Activated T-cell treated with anti-CD3 and anti-CD28 coated beads, Interleukin-2, amount 50 U/mL, for 72 hours (primary cell): ENCODE measurements around the gene COBLL1. TPM values are rescaled to one million over a fixed set of nuclear protein-coding genes. Genes with fewer than 3 reads are reported as not detected.

Experiments
- ATAC-seq, 2 donors: fragments of 150-1000 bp; cut with Tn5 transposase; replicated peaks in 1 of 2; 2 replicates each; pipeline ENCODE4 v1.10.0; 2021; ENCODE audit warnings: moderate library complexity in 2 of 2, mild to moderate bottlenecking in 1 of 2
- DNase-seq, 2 donors: peaks; one replicate each; pipeline ENCODE4 v3.0.0; 2021 to 2022; ENCODE audit warnings: mixed read lengths in 1 of 2
- H3K27ac Mint-ChIP-seq: one replicate; pipeline ENCODE4 v1.8.0; 2022; ENCODE audit warnings: mild to moderate bottlenecking, moderate library complexity, mixed read lengths
- H3K27me3 Mint-ChIP-seq: one replicate; pipeline ENCODE4 v1.8.0; 2022; ENCODE audit warnings: low read depth, mixed read lengths
- H3K36me3 Mint-ChIP-seq, 2 donors: one replicate each; pipeline ENCODE4 v1.8.0; 2022; ENCODE audit warnings: mixed read lengths in 2 of 2, mild to moderate bottlenecking in 1 of 2; ENCODE audit not compliant: insufficient read depth in 2 of 2
- H3K4me1 Mint-ChIP-seq: one replicate; pipeline ENCODE4 v1.8.0; 2022; ENCODE audit warnings: low read depth, mixed read lengths
- H3K4me3 Mint-ChIP-seq, 2 donors: one replicate each; pipeline ENCODE4 v1.8.0; 2022; ENCODE audit warnings: mild to moderate bottlenecking in 2 of 2, mixed read lengths in 2 of 2, moderate library complexity in 2 of 2
- H3K9me3 Mint-ChIP-seq, 2 donors: one replicate each; pipeline ENCODE4 v1.8.0; 2022; ENCODE audit warnings: mixed read lengths in 2 of 2
- total RNA-seq, 2 donors: library from RNA; stranded (reverse); gene quantifications; one replicate each; pipeline ENCODE4 v1.2.3, GENCODE V29; 2022

Gene COBLL1
- total RNA-seq, 2 donors from 2014 or later, result 0.23 to 0.58 TPM

- Mint-ChIP-seq H3K27ac (no peak overlapping the region), H3K27me3 (peaks cover 5% of the 10 kb centered on the region), H3K4me1 (peaks cover 6% of the 10 kb centered on the region), H3K9me3 (peaks cover 0 to 2% of the 10 kb centered on the region in 2 donors), H3K36me3 (no peaks in the 10 kb centered on the region), H3K4me3 (no peak overlapping the region)
- ATAC-seq (no peak), DNase-seq (no peak)
Measured at GRCh38 chr2:164802095-164802707, 39.4 kb downstream of the COBLL1 start.

- Mint-ChIP-seq H3K36me3 (no peaks in the 10 kb centered on the region), H3K27me3 (peaks cover 5% of the 10 kb centered on the region), H3K4me1 (peaks cover 6% of the 10 kb centered on the region), H3K27ac (no peak overlapping the region), H3K9me3 (peaks cover 0 to 2% of the 10 kb centered on the region in 2 donors), H3K4me3 (no peak overlapping the region)
- ATAC-seq, result no peak
- no peak for DNase-seq
Measured at GRCh38 chr2:164800572-164800971, 41.1 kb downstream of the COBLL1 start.

DNA sequence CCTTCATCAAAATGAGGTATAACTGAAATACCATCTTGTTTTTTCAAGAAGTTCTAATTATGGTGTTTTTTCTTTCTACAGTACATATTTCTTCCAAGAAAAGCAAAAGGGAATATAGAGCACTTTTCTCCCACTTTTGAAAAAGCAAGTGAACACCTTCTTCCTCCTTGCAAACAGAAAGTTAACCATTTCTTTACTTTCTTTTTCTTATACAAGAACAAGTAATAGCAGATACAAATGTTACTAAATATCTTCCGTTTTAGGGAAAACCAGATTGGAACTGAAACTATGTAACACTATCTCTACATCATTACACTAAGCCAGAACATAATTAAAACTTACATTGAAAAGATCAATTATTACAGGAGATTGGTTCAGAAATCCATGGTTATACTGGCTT is 44.0 kb downstream of the COBLL1 start:
- Mint-ChIP-seq H3K36me3 (no peaks in the 10 kb centered on the region), H3K27ac (no peak overlapping the region), H3K4me3 (no peak overlapping the region), H3K9me3 (no peaks in the 10 kb centered on the region), H3K27me3 (peaks cover 16% of the 10 kb centered on the region), H3K4me1 (peaks cover 6% of the 10 kb centered on the region)
- no peak for DNase-seq
- no peak for ATAC-seq

DNA sequence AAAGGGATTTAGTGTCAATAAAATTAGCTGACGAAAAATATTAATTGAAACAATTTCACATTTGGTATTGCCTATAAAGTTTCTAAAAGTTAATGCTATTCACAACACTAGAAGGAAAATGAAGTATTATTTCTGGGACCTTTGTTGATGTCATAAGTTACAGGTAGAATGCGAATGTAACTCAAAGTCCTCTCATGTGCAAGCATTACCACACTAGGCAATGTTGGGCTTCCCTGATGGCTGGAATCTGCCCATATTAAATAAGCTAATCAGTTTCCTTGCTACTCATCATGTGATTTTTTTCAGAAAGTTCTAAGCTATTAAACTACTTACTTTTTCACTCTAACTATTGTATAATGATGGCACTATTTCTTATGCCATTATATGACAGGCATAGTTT is 44.6 kb downstream of the COBLL1 start:
- DNase-seq (no peak), ATAC-seq (no peak)
- H3K4me1 Mint-ChIP-seq, result no peaks in the 10 kb centered on the region
- H3K4me3 Mint-ChIP-seq, result no peak overlapping the region
- H3K27me3 Mint-ChIP-seq, result peaks cover 16% of the 10 kb centered on the region
- no peaks in the 10 kb centered on the region for H3K36me3 Mint-ChIP-seq
- H3K27ac Mint-ChIP-seq, result no peak overlapping the region
- no peaks in the 10 kb centered on the region for H3K9me3 Mint-ChIP-seq

DNA sequence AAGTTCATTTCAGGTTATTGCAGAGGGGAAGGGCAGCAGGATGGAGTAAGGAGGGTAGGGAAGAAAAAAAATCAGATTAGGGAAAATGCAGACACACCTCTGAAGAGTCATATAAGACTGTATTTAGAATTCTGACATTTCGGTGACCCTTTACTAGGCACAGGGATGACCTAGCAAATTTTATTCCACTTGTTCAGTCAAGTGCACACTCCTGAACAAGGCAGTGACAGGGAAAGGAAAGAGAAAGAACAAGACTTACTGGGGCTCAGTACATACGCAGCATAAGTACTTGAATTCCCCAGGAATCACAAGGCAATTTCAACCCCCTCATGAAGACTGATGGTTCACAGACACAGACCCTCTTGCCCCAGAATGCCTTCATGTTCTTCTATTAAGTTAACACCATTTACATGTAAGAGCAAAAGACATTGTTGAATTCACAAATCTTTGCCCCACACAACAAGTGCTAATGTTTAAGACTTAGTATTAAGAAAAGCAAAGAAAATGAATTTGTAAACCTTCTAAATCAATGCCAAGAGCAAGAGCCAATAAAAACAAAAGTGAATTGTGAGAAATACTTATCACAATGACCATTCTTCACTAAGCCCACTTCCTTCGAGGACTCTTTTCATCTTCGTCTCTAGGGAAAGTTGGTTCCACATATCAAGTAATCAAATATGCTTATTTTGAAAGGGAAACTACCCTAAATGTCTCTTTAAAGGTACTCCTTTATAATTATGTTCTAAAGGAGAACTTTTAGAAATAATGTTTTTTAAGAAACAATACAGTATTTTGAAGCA is 47.0 kb downstream of the COBLL1 start:
- DNase-seq, result no peak
- Mint-ChIP-seq H3K36me3 (no peaks in the 10 kb centered on the region), H3K27me3 (peaks cover 16% of the 10 kb centered on the region), H3K4me1 (no peaks in the 10 kb centered on the region), H3K9me3 (no peaks in the 10 kb centered on the region), H3K27ac (no peak overlapping the region), H3K4me3 (no peak overlapping the region)
- ATAC-seq, result no peak

- H3K27me3 Mint-ChIP-seq, result peaks cover 16% of the 10 kb centered on the region
- no peaks in the 10 kb centered on the region for H3K4me1 Mint-ChIP-seq
- no peaks in the 10 kb centered on the region for H3K36me3 Mint-ChIP-seq
- H3K27ac Mint-ChIP-seq, result no peak overlapping the region
- H3K9me3 Mint-ChIP-seq, result no peaks in the 10 kb centered on the region
- DNase-seq, result no peak
- no peak for ATAC-seq
- no peak overlapping the region for H3K4me3 Mint-ChIP-seq
Measured at GRCh38 chr2:164794016-164794415, 47.6 kb downstream of the COBLL1 start.

- H3K9me3 Mint-ChIP-seq, result no peaks in the 10 kb centered on the region
- no peaks in the 10 kb centered on the region for H3K4me1 Mint-ChIP-seq
- no peak for ATAC-seq
- H3K27ac Mint-ChIP-seq, result no peak overlapping the region
- no peaks in the 10 kb centered on the region for H3K36me3 Mint-ChIP-seq
- H3K27me3 Mint-ChIP-seq, result peaks cover 16% of the 10 kb centered on the region
- no peak for DNase-seq
- H3K4me3 Mint-ChIP-seq, result no peak overlapping the region
Measured at GRCh38 chr2:164793529-164793928, 48.1 kb downstream of the COBLL1 start.

GRCh38 chr2:164792316-164793170 is 49.1 kb downstream of the COBLL1 start:
- Mint-ChIP-seq H3K27me3 (peaks cover 11% of the 10 kb centered on the region), H3K36me3 (no peaks in the 10 kb centered on the region), H3K4me1 (no peaks in the 10 kb centered on the region), H3K9me3 (no peaks in the 10 kb centered on the region), H3K27ac (no peak overlapping the region), H3K4me3 (no peak overlapping the region)
- DNase-seq (no peak), ATAC-seq (no peak)

GRCh38 chr2:164789968-164790367 is 51.7 kb downstream of the COBLL1 start:
- H3K9me3 Mint-ChIP-seq, result no peaks in the 10 kb centered on the region
- no peak for DNase-seq
- ATAC-seq, result no peak
- no peak overlapping the region for H3K4me3 Mint-ChIP-seq
- H3K4me1 Mint-ChIP-seq, result no peaks in the 10 kb centered on the region
- no peak overlapping the region for H3K27ac Mint-ChIP-seq
- peaks cover 10% of the 10 kb centered on the region for H3K27me3 Mint-ChIP-seq
- no peaks in the 10 kb centered on the region for H3K36me3 Mint-ChIP-seq

DNA sequence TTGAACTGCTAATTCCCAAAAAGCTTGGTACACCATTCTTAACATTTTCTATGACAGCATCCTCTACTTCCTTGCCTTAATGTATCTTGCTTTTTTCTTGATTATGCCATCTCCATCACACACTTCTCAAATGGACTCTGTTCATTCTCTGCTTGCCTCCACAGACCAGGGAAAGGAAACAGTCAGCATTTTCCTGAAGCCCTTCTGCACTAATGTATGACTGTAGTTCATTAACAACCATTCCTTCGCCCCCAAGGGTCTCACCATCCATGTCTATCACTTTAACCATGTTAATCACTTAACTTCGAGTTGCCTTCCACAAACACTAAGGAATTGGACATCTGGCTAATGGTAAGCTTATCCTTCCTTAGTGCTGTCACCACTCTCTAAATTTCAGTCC is 54.8 kb downstream of the COBLL1 start:
- Mint-ChIP-seq H3K36me3 (no peaks in the 10 kb centered on the region), H3K27me3 (no peaks in the 10 kb centered on the region), H3K9me3 (no peaks in the 10 kb centered on the region), H3K4me1 (no peaks in the 10 kb centered on the region), H3K4me3 (no peak overlapping the region), H3K27ac (no peak overlapping the region)
- ATAC-seq (no peak), DNase-seq (no peak)

DNA sequence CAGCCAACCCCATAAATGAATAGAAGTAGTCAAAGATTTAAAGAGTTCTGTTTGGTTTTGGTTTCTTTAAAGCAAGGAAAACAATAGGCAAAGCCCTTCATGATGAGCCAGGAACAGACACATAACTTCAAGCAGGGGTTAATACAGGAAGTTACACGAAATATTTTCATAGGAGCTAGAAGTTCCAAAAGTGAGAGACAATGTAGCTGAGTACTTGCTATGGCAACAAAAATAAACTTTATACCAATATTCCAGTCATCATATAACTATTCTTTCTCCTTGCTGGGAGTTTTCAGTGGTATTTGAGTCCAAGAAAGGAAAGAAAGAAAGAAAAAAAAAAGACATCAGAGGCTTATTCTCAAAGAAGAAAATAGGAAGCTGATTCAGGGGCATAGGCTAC is 56.2 kb downstream of the COBLL1 start:
- ATAC-seq (no peak), DNase-seq (no peak)
- Mint-ChIP-seq H3K27me3 (no peaks in the 10 kb centered on the region), H3K4me1 (no peaks in the 10 kb centered on the region), H3K27ac (no peak overlapping the region), H3K36me3 (no peaks in the 10 kb centered on the region), H3K4me3 (no peak overlapping the region), H3K9me3 (no peaks in the 10 kb centered on the region)

DNA sequence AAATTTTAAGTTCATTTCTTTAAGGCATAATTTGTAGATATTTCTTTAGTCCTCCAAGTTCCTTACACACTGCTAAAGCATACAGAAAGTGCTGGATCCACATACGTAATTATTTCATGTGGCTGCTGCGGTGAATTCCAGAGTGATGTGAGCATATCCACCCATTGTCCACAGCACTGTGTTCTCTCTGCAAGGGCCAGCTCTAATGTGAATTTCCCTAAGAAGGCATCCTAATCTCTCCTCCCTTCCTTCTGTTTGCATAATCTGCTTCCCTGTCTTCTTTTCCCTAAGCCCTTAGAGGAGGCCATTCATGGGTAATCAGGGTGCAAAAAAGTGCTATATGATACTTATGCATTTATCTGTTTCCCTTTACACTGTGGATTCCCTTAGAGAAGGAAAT is 57.2 kb downstream of the COBLL1 start:
- Mint-ChIP-seq H3K9me3 (no peaks in the 10 kb centered on the region), H3K27me3 (no peaks in the 10 kb centered on the region), H3K4me1 (no peaks in the 10 kb centered on the region), H3K4me3 (no peak overlapping the region), H3K36me3 (no peaks in the 10 kb centered on the region), H3K27ac (no peak overlapping the region)
- ATAC-seq (no peak), DNase-seq (no peak)

- H3K9me3 Mint-ChIP-seq, result peaks cover 3% of the 10 kb centered on the region in 2 donors
- no peaks in the 10 kb centered on the region for H3K27me3 Mint-ChIP-seq
- peaks cover 6% of the 10 kb centered on the region for H3K4me1 Mint-ChIP-seq
- H3K36me3 Mint-ChIP-seq, result no peaks in the 10 kb centered on the region
- no peak overlapping the region for H3K27ac Mint-ChIP-seq
- no peak overlapping the region for H3K4me3 Mint-ChIP-seq
- ATAC-seq (no peak), DNase-seq (no peak)
Measured at GRCh38 chr2:164782323-164782722, 59.3 kb downstream of the COBLL1 start.
